ENCODE data around the gene TMEM62. TPM values are rescaled to one million over a fixed set of nuclear protein-coding genes. Genes with fewer than 3 reads are reported as not detected.

Gene TMEM62
- total and polyA plus RNA-seq, 9 of the 15 experiments (the other 6 are each of a cell fraction or from before 2014, with no cell fraction given): 4.4 to 16.6 (median 11.1) TPM

DNA sequence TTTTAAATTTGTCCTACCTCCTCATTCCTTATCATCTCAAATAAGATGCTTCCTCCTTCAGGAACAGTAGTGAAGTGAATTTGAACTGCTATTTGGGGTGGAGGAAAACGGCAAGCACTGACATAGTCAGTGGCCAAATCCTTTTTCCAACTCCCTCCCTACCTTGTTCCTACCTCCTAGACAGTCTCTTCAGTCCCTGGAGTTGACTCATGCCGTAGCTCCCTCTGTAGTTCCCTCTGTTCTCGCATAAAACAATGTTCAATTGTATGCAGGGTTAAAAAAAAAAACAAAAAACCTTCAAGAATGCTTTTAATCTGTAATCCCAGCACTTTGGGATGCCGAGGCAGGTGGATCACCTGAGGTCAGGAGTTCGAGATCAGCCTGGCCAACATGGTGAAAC, 29.0 kb upstream of the TMEM62 start:
- Histone ChIP-seq H3K27ac (ENCODE audit: extremely low read depth, low read depth, low read length) (0 out of 3 replicates have a peak overlapping the region, but pooled peaks have one; percentile 6), H4K20me1 (replicated peaks; ENCODE audit: control insufficient read depth, insufficient read depth, low read length) (no peaks in the 10 kb centered on the region), H3K4me1 (replicated peaks in 1 of 2; ENCODE audit: control insufficient read depth in 2 of 2, insufficient read depth in 2 of 2, low read length in 2 of 2) (peaks cover 0 to 27% of the 10 kb centered on the region in 2 experiments; a peak in 3 of 5 replicates), H3K4me2 (ENCODE audit: insufficient read depth, low read length) (peak overlapping the region; percentile 96), H3K9me3 (replicated peaks; ENCODE audit: control insufficient read depth, insufficient read depth, low read depth, low read length) (no peaks in the 10 kb centered on the region), H3K36me3 (ENCODE audit: control insufficient read depth, insufficient read depth, low read length) (peaks cover 42% of the 10 kb centered on the region; the same call in 2 of the 3 replicates), H3K4me3 (peak overlapping the region; percentile 69; the same call in 1 of the 2 replicates), H3K79me2 (ENCODE audit: control insufficient read depth, insufficient read depth, low read length) (peaks cover 65% of the 10 kb centered on the region), H2AFZ (ENCODE audit: low read depth, low read length) (no peak overlapping the region), H3K9me1 (ENCODE audit: control insufficient read depth, insufficient read depth, low read length) (no peaks in the 10 kb centered on the region), H3K27me3 (ENCODE audit: control insufficient read depth in 2 of 2, insufficient read depth in 2 of 2, low read length in 2 of 2) (no peaks in the 10 kb centered on the region), H3K9ac (ENCODE audit: insufficient read depth in 1 of 2, low read depth in 2 of 2, low read length in 2 of 2) (peak overlapping the region in 1 of 2 experiments; percentile 90; a peak in 2 of 4 replicates)
- DNase-seq (ENCODE audit: extremely low read depth in 1 of 4, low spot score in 3 of 4) (peak; percentile 17 to 28 (median 24)), ATAC-seq (peak; percentile 19; the same call in 1 of the 3 replicates), FAIRE-seq (no peak)
- TF ChIP-seq ASH1L (IDR thresholded peaks at IDR 0.05; ENCODE audit: borderline replicate concordance, low read depth, partially characterized antibody) (no peak), HNRNPLL (IDR thresholded peaks at IDR 0.05; ENCODE audit: low read depth, low read length, poor library complexity, severe bottlenecking) (no peak), ZNF551 (CRISPR knock-in tag; IDR thresholded peaks at IDR 0.05) (no peak), SMAD1 (IDR thresholded peaks at IDR 0.05; ENCODE audit: low read depth, low read length, partially characterized antibody) (no peak), PYGO2 (tag; IDR thresholded peaks at IDR 0.05) (no peak)
- TF ChIP-seq, protein P1, sequence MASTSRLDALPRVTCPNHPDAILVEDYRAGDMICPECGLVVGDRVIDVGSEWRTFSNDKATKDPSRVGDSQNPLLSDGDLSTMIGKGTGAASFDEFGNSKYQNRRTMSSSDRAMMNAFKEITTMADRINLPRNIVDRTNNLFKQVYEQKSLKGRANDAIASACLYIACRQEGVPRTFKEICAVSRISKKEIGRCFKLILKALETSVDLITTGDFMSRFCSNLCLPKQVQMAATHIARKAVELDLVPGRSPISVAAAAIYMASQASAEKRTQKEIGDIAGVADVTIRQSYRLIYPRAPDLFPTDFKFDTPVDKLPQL (IDR thresholded peaks at IDR 0.05; ENCODE audit: extremely low read depth, insufficient read length): no peak
- CTCF ChIA-PET (ENCODE audit: low intra/inter-chr PET ratio): no interaction called here
- BruUV-seq (replicated peaks): no TSS peak
- in situ Hi-C loops (cut with MboI): no loop called here
- POLR2A ChIA-PET: interaction anchor here (0.8 to 1.4 kb wide), 4 partner anchors 10 to 14 kb away, joined by 3 read pairs; no protein-coding TSS in a partner anchor
- intact Hi-C loops (cut with micrococcal nuclease): loop anchor here (10.0 kb wide), 1 partner anchor 80 kb away; the partner anchor contains the start of gene CCNDBP1
- WGBS (ENCODE audit: insufficient coverage, low coverage, missing lambda C conversion rate): 12% methylated on average over 4 of the region's 5 CpGs

All from K562 (cell line).